Dendritic cell treated with granulocyte-macrophage colony-stimulating factor and Interleukin-4, amounts not matched to agents 40 ng/mL and 50 ng/mL, for 4 days (primary cell): Measurements from ENCODE around the gene THOC1.

Experiments used
- H3K27ac Mint-ChIP-seq: one replicate; pipeline ENCODE4 v1.8.0; 2022; ENCODE audit warnings: mild to moderate bottlenecking, mixed read lengths
- H3K27me3 Mint-ChIP-seq: one replicate; pipeline ENCODE4 v1.8.0; 2022; ENCODE audit warnings: mild to moderate bottlenecking, mixed read lengths
- H3K36me3 Mint-ChIP-seq: one replicate; pipeline ENCODE4 v1.8.0; 2022; ENCODE audit warnings: low read depth, mixed read lengths
- H3K4me1 Mint-ChIP-seq: one replicate; pipeline ENCODE4 v1.8.0; 2022; ENCODE audit warnings: low read depth, mixed read lengths
- H3K4me3 Mint-ChIP-seq: one replicate; pipeline ENCODE4 v1.8.0; 2022; ENCODE audit warnings: mild to moderate bottlenecking, moderate library complexity, mixed read lengths
- H3K9me3 Mint-ChIP-seq: one replicate; pipeline ENCODE4 v1.8.0; 2022; ENCODE audit warnings: mixed read lengths
- intact Hi-C: fragments of 100-400 bp; cut with micrococcal nuclease; formaldehyde crosslinking; loops from one replicate; pipeline ENCODE4 v1.15.0; 2022

THOC1 gene

DNA sequence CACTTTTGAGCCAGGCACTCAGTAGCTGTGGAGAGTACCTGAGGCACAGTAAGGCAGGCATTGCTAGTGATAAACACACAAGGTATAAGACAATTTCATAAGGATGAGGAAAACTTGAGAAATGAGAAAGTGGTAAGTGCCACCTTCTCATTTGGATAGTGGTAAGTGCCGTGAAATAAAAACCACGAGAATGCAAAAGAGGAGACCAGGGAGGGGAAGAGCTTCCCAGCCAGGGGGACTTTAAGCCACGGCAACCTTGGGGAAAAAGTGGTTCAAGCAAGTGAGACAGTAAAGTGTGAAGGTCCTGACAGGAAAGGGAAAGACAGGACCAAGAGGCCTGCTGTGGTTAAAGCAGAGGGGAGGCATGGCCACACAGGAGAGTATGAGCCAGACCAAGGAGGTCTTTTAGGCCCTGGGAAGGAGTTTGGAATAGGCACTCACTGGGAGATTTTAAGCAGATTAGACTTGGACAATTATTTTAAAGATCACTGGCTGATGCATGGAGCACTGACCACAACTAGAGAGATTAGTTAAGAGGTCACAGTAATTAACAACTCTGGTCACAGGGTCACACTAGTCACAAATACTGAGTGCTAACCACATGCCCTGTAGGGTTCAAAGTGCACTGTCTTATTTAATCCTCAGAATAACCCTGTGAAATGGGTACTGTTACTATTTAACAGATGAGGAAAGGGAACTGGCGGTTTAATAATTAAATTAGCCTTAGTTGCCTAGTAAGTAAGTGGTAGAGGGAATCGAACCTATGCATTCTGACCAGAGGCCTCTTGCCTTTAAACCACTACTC is 50.1 kb downstream of the THOC1 start:
- H3K27me3 Mint-ChIP-seq: no peaks in the 10 kb centered on the region
- no peaks in the 10 kb centered on the region for H3K4me1 Mint-ChIP-seq
- peak overlapping the region; percentile 4 for H3K27ac Mint-ChIP-seq
- H3K4me3 Mint-ChIP-seq: no peak overlapping the region
- H3K9me3 Mint-ChIP-seq: no peaks in the 10 kb centered on the region
- peaks cover 82% of the 10 kb centered on the region for H3K36me3 Mint-ChIP-seq
- intact Hi-C loops: no loop called here

DNA sequence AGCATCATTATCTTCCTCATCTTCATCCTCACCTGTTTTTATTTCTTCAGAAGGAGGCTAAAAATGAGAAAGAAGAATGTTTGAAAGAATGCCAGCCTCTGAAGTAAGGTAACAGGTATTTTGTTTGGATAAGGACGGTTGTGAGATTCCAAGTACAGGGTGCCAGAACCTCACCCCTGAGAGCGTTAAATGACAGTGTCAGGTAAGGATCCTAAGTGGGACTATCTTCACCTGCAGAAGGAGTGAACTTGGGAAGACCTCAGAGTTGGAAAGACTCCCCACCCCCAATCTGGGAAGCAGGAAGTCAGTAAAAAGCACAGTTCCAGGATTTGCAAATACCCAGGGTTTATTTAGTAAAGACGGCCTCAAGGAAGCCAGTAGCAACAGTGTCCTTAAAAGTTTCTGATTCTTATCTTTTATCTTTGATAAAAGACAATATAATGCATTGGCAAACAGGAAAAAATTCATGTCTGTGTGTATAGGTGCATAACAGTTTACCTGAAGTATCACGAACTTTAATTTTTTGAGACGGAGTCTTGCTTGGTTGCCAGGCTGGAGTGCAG is 52.3 kb downstream of the THOC1 start:
- Mint-ChIP-seq H3K27me3 (no peaks in the 10 kb centered on the region), H3K4me3 (no peak overlapping the region), H3K4me1 (no peaks in the 10 kb centered on the region), H3K27ac (no peak overlapping the region), H3K36me3 (peaks cover 81% of the 10 kb centered on the region), H3K9me3 (no peaks in the 10 kb centered on the region)
- intact Hi-C loops: no loop called here

DNA sequence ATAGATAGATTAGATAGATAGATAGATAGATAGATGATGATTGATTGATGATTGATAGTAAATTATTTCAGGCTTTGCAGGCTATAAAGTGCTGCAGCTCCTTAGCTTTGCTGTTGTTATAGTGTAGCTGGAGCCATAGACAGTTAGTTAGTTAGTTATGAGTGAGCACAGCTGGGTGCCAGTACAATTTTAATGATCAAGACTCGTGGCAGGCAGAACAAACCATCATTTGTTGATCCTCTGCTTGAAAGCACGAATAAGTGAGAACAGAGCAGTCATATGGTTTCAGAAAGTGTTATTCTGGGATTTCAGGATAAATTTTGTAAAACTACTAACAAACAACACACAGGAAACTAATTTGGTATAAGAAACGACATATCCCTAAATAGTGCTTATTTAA is 53.9 kb downstream of the THOC1 start:
- H3K36me3 Mint-ChIP-seq: peaks cover 88% of the 10 kb centered on the region
- no peaks in the 10 kb centered on the region for H3K4me1 Mint-ChIP-seq
- no peak overlapping the region for H3K4me3 Mint-ChIP-seq
- no peaks in the 10 kb centered on the region for H3K9me3 Mint-ChIP-seq
- no peak overlapping the region for H3K27ac Mint-ChIP-seq
- intact Hi-C loops: no loop called here
- H3K27me3 Mint-ChIP-seq: no peaks in the 10 kb centered on the region

DNA sequence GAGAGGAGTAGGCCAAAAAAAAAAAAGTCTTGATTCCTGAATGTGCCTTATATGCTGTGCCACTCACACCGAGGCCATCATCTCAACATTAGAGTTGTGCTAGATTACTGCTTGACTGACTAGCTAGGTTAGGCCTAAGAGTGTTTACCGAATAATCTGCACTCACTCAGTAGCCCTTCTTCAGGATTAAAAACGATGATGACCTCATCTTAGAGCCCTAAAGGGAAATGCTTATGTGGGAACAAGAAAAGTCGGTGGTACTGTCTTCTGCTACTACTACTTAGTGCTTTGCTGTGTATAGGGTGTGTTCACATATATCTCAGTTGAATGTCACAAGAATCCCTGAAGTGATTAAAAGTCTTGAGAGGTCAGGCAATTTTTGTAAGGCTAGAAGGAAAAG is 54.3 kb downstream of the THOC1 start:
- peaks cover 89% of the 10 kb centered on the region for H3K36me3 Mint-ChIP-seq
- no peaks in the 10 kb centered on the region for H3K4me1 Mint-ChIP-seq
- H3K27me3 Mint-ChIP-seq: no peaks in the 10 kb centered on the region
- no peak overlapping the region for H3K4me3 Mint-ChIP-seq
- H3K9me3 Mint-ChIP-seq: no peaks in the 10 kb centered on the region
- H3K27ac Mint-ChIP-seq: no peak overlapping the region
- intact Hi-C loops: no loop called here

DNA sequence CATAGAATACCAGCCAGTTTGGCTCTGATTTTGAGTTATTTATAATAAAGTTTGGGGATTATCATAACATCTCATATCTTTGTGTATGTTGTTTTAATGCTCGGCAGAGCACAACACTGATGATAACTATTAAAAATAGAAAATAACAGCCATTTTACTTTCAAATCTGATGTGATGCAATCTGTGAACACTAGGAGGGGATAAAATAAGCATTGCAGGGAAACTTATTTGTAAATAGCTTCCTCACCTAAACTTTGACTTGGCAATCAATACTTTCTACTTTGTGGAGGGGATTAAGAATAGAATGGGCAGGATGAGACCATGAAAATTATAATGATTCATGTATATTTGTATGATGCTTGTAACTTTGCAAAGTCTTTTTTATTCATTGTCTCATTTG is 55.1 kb downstream of the THOC1 start:
- Mint-ChIP-seq H3K27ac (no peak overlapping the region), H3K4me3 (no peak overlapping the region), H3K36me3 (peaks cover 87% of the 10 kb centered on the region), H3K27me3 (no peaks in the 10 kb centered on the region), H3K9me3 (no peaks in the 10 kb centered on the region), H3K4me1 (no peaks in the 10 kb centered on the region)
- intact Hi-C loops: no loop called here

DNA sequence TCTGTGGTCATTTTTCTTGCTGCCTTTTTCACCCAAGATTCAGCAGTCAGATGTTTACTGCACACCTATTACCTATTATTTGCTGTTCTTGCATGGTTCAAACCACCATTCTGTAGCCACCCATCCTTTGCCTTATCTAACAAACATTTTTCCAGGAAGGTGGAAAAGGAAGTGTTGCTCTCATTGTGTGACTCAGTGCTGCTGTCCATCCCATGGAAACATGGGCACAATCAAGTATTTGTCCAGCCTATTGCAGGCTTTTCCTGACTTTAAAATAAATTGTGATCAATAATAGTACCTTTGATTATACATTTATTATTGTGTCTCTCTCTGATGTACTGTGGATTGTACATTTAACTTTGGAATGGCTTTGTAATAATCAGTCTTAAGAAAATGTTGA is 56.3 kb downstream of the THOC1 start:
- H3K36me3 Mint-ChIP-seq: peaks cover 85% of the 10 kb centered on the region
- H3K4me1 Mint-ChIP-seq: no peaks in the 10 kb centered on the region
- no peak overlapping the region for H3K27ac Mint-ChIP-seq
- intact Hi-C loops: no loop called here
- no peaks in the 10 kb centered on the region for H3K27me3 Mint-ChIP-seq
- H3K9me3 Mint-ChIP-seq: no peaks in the 10 kb centered on the region
- H3K4me3 Mint-ChIP-seq: no peak overlapping the region

DNA sequence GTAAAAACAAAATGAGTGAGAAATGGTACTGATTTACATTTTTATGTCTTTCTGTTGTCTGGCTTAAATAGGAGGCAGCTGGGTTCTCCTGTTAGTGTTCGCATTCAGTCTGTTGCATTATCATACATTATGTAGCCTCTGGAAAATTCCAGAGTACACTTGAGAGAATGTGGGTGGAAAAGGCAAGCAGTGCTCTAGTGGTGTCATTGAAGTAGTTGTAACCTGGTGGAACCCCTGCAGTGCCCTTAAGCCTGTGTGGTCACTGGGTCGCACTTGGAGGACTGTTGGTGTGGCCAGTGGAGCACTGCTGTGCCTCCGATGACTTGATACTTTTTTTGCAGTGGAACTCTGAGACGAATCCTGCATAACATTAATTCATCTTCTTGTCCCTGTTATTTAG is 57.1 kb downstream of the THOC1 start:
- no peaks in the 10 kb centered on the region for H3K9me3 Mint-ChIP-seq
- H3K4me3 Mint-ChIP-seq: no peak overlapping the region
- peaks cover 85% of the 10 kb centered on the region for H3K36me3 Mint-ChIP-seq
- intact Hi-C loops: no loop called here
- no peaks in the 10 kb centered on the region for H3K4me1 Mint-ChIP-seq
- H3K27ac Mint-ChIP-seq: no peak overlapping the region
- H3K27me3 Mint-ChIP-seq: no peaks in the 10 kb centered on the region

DNA sequence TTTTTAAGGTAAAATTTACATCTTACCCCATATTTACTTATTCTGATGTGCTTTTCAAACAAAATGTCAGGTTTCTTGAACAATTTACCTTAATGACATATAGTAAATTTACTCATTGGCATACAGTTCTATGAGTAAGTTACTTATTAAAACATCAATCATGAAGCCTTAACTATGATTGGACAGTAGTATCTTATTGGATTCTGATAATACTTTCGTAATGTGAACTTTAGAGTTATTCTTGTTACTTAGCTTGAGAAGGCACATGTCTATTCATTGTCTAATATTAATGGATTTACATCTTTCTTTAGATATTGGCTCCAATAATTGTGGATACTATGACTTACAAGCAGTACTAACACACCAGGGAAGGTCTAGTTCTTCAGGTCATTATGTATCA is 57.8 kb downstream of the THOC1 start:
- peaks cover 85% of the 10 kb centered on the region for H3K36me3 Mint-ChIP-seq
- intact Hi-C loops: no loop called here

DNA sequence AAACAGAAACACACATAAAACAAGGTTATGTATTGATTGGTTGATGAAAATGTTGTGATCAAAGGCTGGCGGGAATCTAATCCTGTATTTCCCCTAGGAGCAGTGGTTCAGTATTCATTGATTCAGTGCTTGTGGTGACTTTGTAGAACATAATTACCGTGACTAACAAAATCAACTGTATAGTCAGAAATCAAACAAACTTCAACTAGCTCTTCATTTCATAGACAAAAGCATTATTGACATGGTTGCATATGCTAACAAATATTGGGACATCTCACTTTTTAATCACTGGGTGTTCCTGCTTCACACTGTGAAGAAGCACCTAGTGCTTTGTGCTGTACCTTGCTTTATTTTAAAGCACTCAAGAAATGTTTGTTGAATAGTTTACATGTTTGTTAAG is 68.1 kb downstream of the THOC1 start:
- intact Hi-C loops: loop anchor here (10.0 kb wide), 1 partner anchor 55 kb away; no protein-coding TSS in a partner anchor
- Mint-ChIP-seq H3K4me1 (no peaks in the 10 kb centered on the region), H3K9me3 (no peaks in the 10 kb centered on the region), H3K27me3 (no peaks in the 10 kb centered on the region), H3K4me3 (no peak overlapping the region), H3K27ac (no peak overlapping the region), H3K36me3 (peaks cover 74% of the 10 kb centered on the region)

More for the DNA sequence above, 57.8 kb downstream of the THOC1 start:
- Mint-ChIP-seq H3K4me3 (no peak overlapping the region), H3K27me3 (no peaks in the 10 kb centered on the region), H3K9me3 (no peaks in the 10 kb centered on the region), H3K27ac (no peak overlapping the region), H3K4me1 (no peaks in the 10 kb centered on the region)

DNA sequence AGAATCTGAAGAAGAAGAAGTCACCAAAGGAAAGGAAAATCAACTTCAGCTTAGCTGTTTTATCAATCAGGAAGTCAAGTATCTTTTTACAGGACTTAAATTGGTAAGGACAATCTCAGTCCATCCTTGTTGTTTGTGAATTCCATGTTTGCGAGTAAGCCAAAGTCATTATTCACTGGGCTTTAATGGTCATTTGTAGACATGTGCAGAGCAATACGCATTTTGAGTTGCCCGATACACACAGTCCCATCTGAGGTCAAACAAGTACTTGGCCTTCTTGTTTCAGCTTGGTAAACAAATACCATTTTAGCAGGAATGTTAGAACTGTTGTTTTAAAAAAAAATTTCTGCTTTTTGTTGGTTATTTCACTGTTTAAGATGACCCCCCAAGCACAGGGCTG is 68.6 kb downstream of the THOC1 start:
- no peaks in the 10 kb centered on the region for H3K9me3 Mint-ChIP-seq
- H3K4me3 Mint-ChIP-seq: no peak overlapping the region
- peaks cover 74% of the 10 kb centered on the region for H3K36me3 Mint-ChIP-seq
- no peaks in the 10 kb centered on the region for H3K4me1 Mint-ChIP-seq
- no peaks in the 10 kb centered on the region for H3K27me3 Mint-ChIP-seq
- H3K27ac Mint-ChIP-seq: no peak overlapping the region
- intact Hi-C loops: no loop called here

DNA sequence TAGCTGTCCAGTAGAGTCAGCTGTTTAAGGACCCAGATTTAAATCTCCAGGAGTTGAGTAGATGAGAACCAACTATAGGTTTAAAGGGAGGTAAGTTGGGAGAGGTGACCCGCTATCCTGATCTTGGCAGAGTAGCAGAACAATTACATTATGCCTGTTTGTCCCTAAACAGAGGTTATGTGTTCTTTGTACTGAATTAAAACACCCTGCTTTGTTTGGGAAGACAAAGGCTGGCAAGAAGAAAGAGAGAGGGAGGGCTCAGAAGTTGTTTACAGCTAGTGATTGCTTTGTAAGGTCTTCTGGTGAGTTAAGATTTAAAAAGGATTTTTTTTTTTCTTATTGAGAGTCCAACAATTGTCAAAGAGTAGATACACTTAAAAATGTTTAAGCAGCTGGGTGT is 72.2 kb downstream of the THOC1 start:
- Mint-ChIP-seq H3K27ac (no peak overlapping the region), H3K9me3 (no peaks in the 10 kb centered on the region), H3K4me3 (no peak overlapping the region), H3K4me1 (no peaks in the 10 kb centered on the region), H3K27me3 (no peaks in the 10 kb centered on the region), H3K36me3 (peaks cover 59% of the 10 kb centered on the region)
- intact Hi-C loops: no loop called here

DNA sequence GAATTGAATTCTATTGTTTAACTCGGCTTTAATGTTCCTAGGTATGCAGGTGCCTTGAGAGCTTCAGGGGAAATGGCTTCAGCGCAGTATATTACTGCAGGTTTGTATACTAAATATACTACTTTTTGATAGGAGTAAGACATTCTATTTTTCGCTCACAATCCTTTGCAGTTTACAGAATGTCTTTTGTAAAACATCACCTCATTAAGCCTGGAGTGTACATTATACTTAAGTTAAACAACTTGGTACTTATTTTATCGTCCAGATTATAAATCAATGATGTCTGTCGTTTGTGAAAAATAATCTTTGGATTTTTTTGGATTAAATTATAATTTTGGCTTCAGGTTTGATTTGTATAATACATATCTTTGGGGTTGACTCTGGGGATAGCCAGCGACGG is 75.0 kb downstream of the THOC1 start:
- Mint-ChIP-seq H3K9me3 (no peaks in the 10 kb centered on the region), H3K27ac (no peak overlapping the region), H3K4me1 (no peaks in the 10 kb centered on the region), H3K27me3 (no peaks in the 10 kb centered on the region), H3K36me3 (peaks cover 57% of the 10 kb centered on the region), H3K4me3 (no peak overlapping the region)
- intact Hi-C loops: no loop called here

DNA sequence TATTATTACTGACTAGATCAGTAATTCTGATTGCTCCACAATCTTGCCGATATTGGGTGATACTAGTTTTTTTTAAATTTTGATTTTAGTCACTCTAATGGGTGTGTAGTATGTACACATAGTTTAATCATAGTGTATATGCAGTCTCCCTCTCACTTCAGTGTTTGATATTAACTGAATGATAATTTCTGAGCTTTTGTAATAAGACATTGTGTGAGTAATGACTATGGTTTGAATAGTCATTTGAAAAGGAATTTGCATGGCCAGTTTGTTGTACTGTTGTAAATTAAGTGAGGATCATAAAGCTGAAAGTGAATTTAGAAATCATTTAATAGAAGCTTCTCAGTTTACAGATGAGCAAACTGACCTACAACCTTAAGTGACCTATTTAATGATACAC is 76.1 kb downstream of the THOC1 start:
- no peaks in the 10 kb centered on the region for H3K27me3 Mint-ChIP-seq
- H3K27ac Mint-ChIP-seq: no peak overlapping the region
- H3K4me1 Mint-ChIP-seq: no peaks in the 10 kb centered on the region
- intact Hi-C loops: no loop called here
- no peak overlapping the region for H3K4me3 Mint-ChIP-seq
- peaks cover 56% of the 10 kb centered on the region for H3K36me3 Mint-ChIP-seq
- H3K9me3 Mint-ChIP-seq: no peaks in the 10 kb centered on the region

DNA sequence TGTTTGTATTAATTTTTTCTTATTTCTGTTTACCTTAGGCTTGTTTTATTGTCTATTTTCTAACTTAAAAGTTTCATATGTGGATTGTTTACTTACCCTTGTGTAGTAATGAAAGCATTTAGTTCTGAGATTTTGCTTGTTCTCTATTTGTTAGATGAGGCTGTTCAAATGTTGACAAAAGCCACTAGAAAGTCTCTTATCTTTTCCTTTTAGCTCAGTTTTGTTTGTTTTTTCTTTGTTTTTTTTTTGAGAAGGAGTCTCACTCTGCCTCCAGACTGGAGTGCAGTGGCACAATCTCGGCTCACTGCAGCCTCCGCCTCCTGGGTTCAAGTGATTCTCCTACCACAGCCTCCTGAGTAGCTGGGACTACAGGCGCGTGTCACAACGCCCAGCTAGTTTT is 78.6 kb downstream of the THOC1 start:
- intact Hi-C loops: no loop called here

DNA sequence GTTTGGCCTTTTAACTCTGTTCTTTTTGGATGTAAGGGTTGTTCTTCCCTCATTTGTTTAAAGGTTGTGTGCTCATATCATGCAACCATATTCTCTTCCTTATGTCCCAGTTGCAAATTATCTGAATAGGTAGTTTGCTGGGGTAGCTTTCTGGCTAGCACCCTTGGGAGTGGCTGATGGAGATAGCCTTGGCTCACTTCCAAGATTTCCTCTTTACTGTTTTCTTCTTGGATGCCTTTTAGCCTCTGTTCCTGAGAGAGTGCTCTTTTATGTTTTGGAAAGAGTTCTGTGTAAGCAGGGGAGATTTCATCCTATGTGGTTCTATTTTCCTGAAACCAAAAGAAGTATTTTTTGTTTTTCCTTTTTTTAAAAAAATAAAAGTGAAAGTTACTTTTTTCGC is 84.1 kb downstream of the THOC1 start:
- Mint-ChIP-seq H3K9me3 (no peaks in the 10 kb centered on the region), H3K4me3 (no peak overlapping the region), H3K27me3 (no peaks in the 10 kb centered on the region), H3K27ac (no peak overlapping the region), H3K36me3 (peaks cover 80% of the 10 kb centered on the region), H3K4me1 (no peaks in the 10 kb centered on the region)
- intact Hi-C loops: no loop called here

More for the DNA sequence above, 78.6 kb downstream of the THOC1 start:
- Mint-ChIP-seq H3K27me3 (no peaks in the 10 kb centered on the region), H3K27ac (no peak overlapping the region), H3K36me3 (peaks cover 59% of the 10 kb centered on the region), H3K9me3 (no peaks in the 10 kb centered on the region), H3K4me3 (no peak overlapping the region), H3K4me1 (no peaks in the 10 kb centered on the region)
